Right lobe of liver (tissue), 6 donors: ENCODE results near the gene TOMT. TPM values are rescaled to one million over a fixed set of nuclear protein-coding genes. Genes with fewer than 3 reads are reported as not detected.
"Not testable (repeated sequence)": the region's sequence is repeated elsewhere in the genome, so short reads cannot be mapped to it uniquely, and the experiment has no call there.

Experiments
- ATAC-seq, 4 donors: fragments of 200-7000 bp; cut with Tn5 transposase; one replicate each; pipeline ENCODE4 v1.9.1; 2020; ENCODE audit warnings: mild to moderate bottlenecking in 4 of 4, moderate library complexity in 4 of 4
- DNase-seq, 3 donors: peaks; one replicate each; pipeline ENCODE4 v3.0.0-alpha.2; 2020
- H3K27ac ChIP-seq, 3 donors: fragments of 200-600 bp; one replicate each; pipeline ENCODE4 v1.8.0; 2022
- H3K27me3 ChIP-seq, 2 donors: fragments of 200-600 bp; one replicate each; pipeline ENCODE4 v1.8.0; 2022
- H3K36me3 ChIP-seq, 4 donors: fragments of 200-600 bp; sonication (generic) in 1 of 4; one replicate each; pipeline versions ENCODE4 v1.5.1 to v1.8.0; 2017 to 2022; ENCODE audit warnings: control low read depth in 1 of 4
- H3K4me1 ChIP-seq, 4 donors: fragments of 200-600 bp; sonication (generic) in 1 of 4; one replicate each; pipeline versions ENCODE4 v1.5.1 to v1.8.0; 2017 to 2022; ENCODE audit warnings: control low read depth in 1 of 4
- H3K4me3 ChIP-seq, 3 donors: fragments of 200-600 bp; one replicate each; pipeline ENCODE4 v1.8.0; 2022
- H3K9me3 ChIP-seq, 4 donors: fragments of 200-600 bp; sonication (generic) in 1 of 4; one replicate each; pipeline versions ENCODE4 v1.5.1 to v1.8.0; 2017 to 2022; ENCODE audit warnings: control low read depth in 1 of 4
- CTCF ChIP-seq, 4 donors: fragments of 200-600 bp in 3 of 4; fragments of 450-650 bp in 1 of 4; IDR thresholded peaks; one replicate each; pipeline versions ENCODE4 v1.5.1 to v1.8.0; 2016 to 2022; ENCODE audit warnings: antibody characterized with exemption in 4 of 4, mild to moderate bottlenecking in 2 of 4
- POLR2A ChIP-seq: fragments of 450-650 bp; IDR thresholded peaks from one replicate; pipeline ENCODE4 v1.6.1; 2017; ENCODE audit warnings: antibody characterized with exemption, mild to moderate bottlenecking
- WGBS: methylation state at CpG from one replicate; pipeline ENCODE4 v1.1.6; 2018; ENCODE audit warnings: low coverage, low lambda C conversion rate; ENCODE audit not compliant: insufficient coverage; ENCODE audit errors: missing lambda C conversion rate; 5-methylcytosine and 5-hydroxymethylcytosine counted together
- intact Hi-C, 2 donors: fragments of 100-400 bp; cut with DNase I; formaldehyde crosslinking; loops; one replicate each; pipeline versions ENCODE4 v1.11.2 to v1.14.1; 2022
- total RNA-seq, 6 experiments: library from RNA; depleted of rRNA in 2 of 6; stranded (reverse); fragments of >200 nt in 2 of 6; fragmentation: NEBNext Ultra II Directional in 3 of 6; extraction: Animal tissue kit (Norgen Biotek cat#: 25700) in 3 of 6; gene quantifications; one replicate each; pipeline versions ENCODE4 v1.1.0 to v1.2.4, GENCODE V29; 2016 to 2023
- donor health status: DM: no; HTN: yes; CAD: no.
- donor health status: DM: no; HTN: no; CAD: no.
- donor health status: DM: no; HTN: no; CAD: no.
- donor health status: DM: no; HTN: yes; CAD: no.
- donor health status: DM: no; HTN: yes; CAD: no.

Gene TOMT
- total RNA-seq, 6 experiments from 2014 or later, result 0.17 to 0.29 TPM; not detected in 4

- Histone ChIP-seq H3K36me3 (no peaks in the 10 kb centered on the region), H3K4me3 (no peak overlapping the region), H3K27me3 (no peaks in the 10 kb centered on the region), H3K4me1 (no peaks in the 10 kb centered on the region), H3K27ac (no peak overlapping the region), H3K9me3 (no peaks in the 10 kb centered on the region)
- TF ChIP-seq POLR2A (no peak), CTCF (IDR thresholded peaks at IDR 0.05) (no peak)
- 80% methylated on average over 1 of the region's 4 CpGs for WGBS
- intact Hi-C loops, result no loop called here
- ATAC-seq, result no peak
- DNase-seq, result no peak
Measured at GRCh38 chr11:72144807-72145565, 39.3 kb downstream of the TOMT start.

GRCh38 chr11:72146625-72147024 is 40.9 kb downstream of the TOMT start:
- peak in 1 of 3 donors; percentile 12 for DNase-seq
- no peak for TF ChIP-seq CTCF (IDR thresholded peaks at IDR 0.05)
- no peak for TF ChIP-seq POLR2A
- Histone ChIP-seq H3K4me3 (no peak overlapping the region), H3K4me1 (no peaks in the 10 kb centered on the region), H3K27ac (no peak overlapping the region), H3K36me3 (no peaks in the 10 kb centered on the region), H3K9me3 (no peaks in the 10 kb centered on the region), H3K27me3 (no peaks in the 10 kb centered on the region)
- WGBS, result 43% methylated on average over 2 of the region's 2 CpGs
- no peak for ATAC-seq
- intact Hi-C loops, result no loop called here

GRCh38 chr11:72150882-72151281 is 45.2 kb downstream of the TOMT start:
- no peaks in the 10 kb centered on the region for H3K27me3 ChIP-seq
- H3K4me3 ChIP-seq, result no peak overlapping the region
- ATAC-seq, result no peak
- no peak for DNase-seq
- H3K27ac ChIP-seq, result no peak overlapping the region
- TF ChIP-seq POLR2A (no peak), CTCF (IDR thresholded peaks at IDR 0.05) (no peak)
- WGBS, result 52% methylated on average over 4 of the region's 4 CpGs
- H3K4me1 ChIP-seq, result no peaks in the 10 kb centered on the region
- intact Hi-C loops, result no loop called here
- no peaks in the 10 kb centered on the region for H3K9me3 ChIP-seq
- H3K36me3 ChIP-seq, result no peaks in the 10 kb centered on the region

- H3K4me1 ChIP-seq, H3K4me3 ChIP-seq, H3K27me3 ChIP-seq, H3K27ac ChIP-seq, H3K9me3 ChIP-seq, ATAC-seq, intact Hi-C loops, DNase-seq, H3K36me3 ChIP-seq: not testable (repeated sequence)
- 94% methylated on average over 2 of the region's 6 CpGs for WGBS
Measured at GRCh38 chr11:72153874-72154273, 48.1 kb downstream of the TOMT start.

- Histone ChIP-seq H3K4me3 (no peak overlapping the region), H3K4me1 (no peaks in the 10 kb centered on the region), H3K36me3 (no peaks in the 10 kb centered on the region), H3K9me3 (no peaks in the 10 kb centered on the region), H3K27me3 (no peaks in the 10 kb centered on the region), H3K27ac (no peak overlapping the region)
- no peak for ATAC-seq
- 82% methylated on average over 3 of the region's 3 CpGs for WGBS
- intact Hi-C loops, result no loop called here
- DNase-seq, result no peak
- TF ChIP-seq POLR2A (no peak), CTCF (IDR thresholded peaks at IDR 0.05) (no peak)
Measured at GRCh38 chr11:72154816-72155215, 49.1 kb downstream of the TOMT start.
